ENCODE results near the gene OGG1. TPM values are rescaled to one million over a fixed set of nuclear protein-coding genes. Genes with fewer than 3 reads are reported as not detected.

Gene OGG1
- total RNA-seq, 2 donors from 2014 or later = 22.6 to 38.2 TPM

- no peak for TF ChIP-seq POLR2A (IDR thresholded peaks at IDR 0.05)
- TF ChIP-seq POLR2AphosphoS5 (IDR thresholded peaks at IDR 0.05) = no peak
- no peak for TF ChIP-seq CTCF (IDR thresholded peaks at IDR 0.05)
- Histone ChIP-seq H3K4me1 (replicated peaks) (no peaks in the 10 kb centered on the region), H3K27ac (no peak overlapping the region), H3K4me3 (no peak overlapping the region), H3K27me3 (replicated peaks; ENCODE audit: insufficient read depth) (no peaks in the 10 kb centered on the region), H3K36me3 (no peaks in the 10 kb centered on the region), H3K9me3 (no peaks in the 10 kb centered on the region)
- no peak for DNase-seq (ENCODE audit: low spot score)
- intact Hi-C loops (cut with DNase I) = no loop called here
- 93% methylated on average over 2 of the region's 2 CpGs for WGBS
Observed at GRCh38 chr3:9712415-9712814, 37.3 kb upstream of the OGG1 start.

DNA sequence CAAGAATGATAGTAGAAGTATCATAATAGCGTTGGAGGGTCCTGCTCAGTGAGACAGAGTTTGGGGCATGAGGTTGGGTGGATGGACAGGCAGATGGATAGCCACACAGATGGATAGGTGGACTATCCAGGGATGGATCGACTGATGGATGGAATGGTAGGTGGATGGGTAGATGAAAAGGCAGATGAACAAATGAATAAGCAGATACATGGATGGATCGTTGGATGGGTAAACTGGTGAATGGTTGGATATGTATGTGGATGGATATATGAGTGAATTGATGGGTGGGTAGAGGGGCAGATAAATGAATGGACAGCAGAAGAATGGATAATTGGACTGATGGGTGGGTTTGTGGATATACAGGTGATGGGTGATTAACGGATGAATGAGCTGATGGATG, 36.6 kb upstream of the OGG1 start:
- no peaks in the 10 kb centered on the region for H3K4me1 ChIP-seq (replicated peaks)
- H3K36me3 ChIP-seq = no peaks in the 10 kb centered on the region
- intact Hi-C loops (cut with DNase I) = no loop called here
- WGBS = 89% methylated on average over 4 of the region's 4 CpGs
- no peaks in the 10 kb centered on the region for H3K27me3 ChIP-seq (replicated peaks; ENCODE audit: insufficient read depth)
- TF ChIP-seq POLR2A (IDR thresholded peaks at IDR 0.05) (no peak), CTCF (IDR thresholded peaks at IDR 0.05) (no peak), POLR2AphosphoS5 (IDR thresholded peaks at IDR 0.05) (no peak)
- no peak overlapping the region for H3K4me3 ChIP-seq
- no peak for DNase-seq (ENCODE audit: low spot score)
- no peaks in the 10 kb centered on the region for H3K9me3 ChIP-seq
- no peak overlapping the region for H3K27ac ChIP-seq

DNA sequence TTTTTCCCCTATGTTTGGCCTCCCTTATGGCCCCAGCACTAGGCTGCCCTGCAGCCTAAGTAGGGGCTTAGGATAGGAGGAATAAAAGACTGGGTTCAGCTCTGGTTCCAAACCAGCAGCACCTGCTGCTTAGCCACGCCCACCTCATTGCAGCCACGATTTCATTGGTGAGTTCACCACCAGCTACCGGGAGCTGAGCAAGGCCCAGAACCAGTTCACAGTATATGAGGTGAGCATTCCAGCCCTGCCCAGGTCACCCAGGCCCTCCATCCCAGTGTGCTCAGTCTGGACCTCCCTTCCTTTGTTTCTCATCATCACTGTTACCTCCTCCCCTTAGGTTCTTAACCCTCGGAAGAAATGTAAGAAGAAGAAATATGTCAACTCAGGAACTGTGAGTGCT, 34.6 kb upstream of the OGG1 start:
- no peak overlapping the region for H3K4me3 ChIP-seq
- intact Hi-C loops (cut with DNase I) = no loop called here
- WGBS = 24% methylated on average over 4 of the region's 4 CpGs
- no peaks in the 10 kb centered on the region for H3K9me3 ChIP-seq
- peak overlapping the region in 1 of 2 donors; percentile 38 for H3K27ac ChIP-seq
- H3K36me3 ChIP-seq = no peaks in the 10 kb centered on the region
- H3K4me1 ChIP-seq (replicated peaks) = no peaks in the 10 kb centered on the region
- H3K27me3 ChIP-seq (replicated peaks; ENCODE audit: insufficient read depth) = no peaks in the 10 kb centered on the region
- TF ChIP-seq CTCF (IDR thresholded peaks at IDR 0.05) = no peak
- no peak for TF ChIP-seq POLR2A (IDR thresholded peaks at IDR 0.05)
- no peak for TF ChIP-seq POLR2AphosphoS5 (IDR thresholded peaks at IDR 0.05)
- no peak for DNase-seq (ENCODE audit: low spot score)

GRCh38 chr3:9715764-9716437, 33.9 kb upstream of the OGG1 start:
- WGBS = 16% methylated on average over 6 of the region's 6 CpGs
- intact Hi-C loops (cut with DNase I) = loop anchor here (2.0 kb wide), 1 partner anchor 231 kb away; no protein-coding TSS in a partner anchor
- H3K4me3 ChIP-seq = no peak overlapping the region
- TF ChIP-seq POLR2AphosphoS5 (IDR thresholded peaks at IDR 0.05) = peak; percentile 95
- TF ChIP-seq POLR2A (IDR thresholded peaks at IDR 0.05) = no peak
- TF ChIP-seq CTCF (IDR thresholded peaks at IDR 0.05) = peak; percentile 37 to 92 (median 84)
- peak overlapping the region; percentile 21 to 38 for H3K27ac ChIP-seq
- peak; percentile 85 for DNase-seq (ENCODE audit: low spot score)
- H3K9me3 ChIP-seq = no peaks in the 10 kb centered on the region
- H3K4me1 ChIP-seq (replicated peaks) = no peaks in the 10 kb centered on the region
- no peaks in the 10 kb centered on the region for H3K36me3 ChIP-seq
- H3K27me3 ChIP-seq (replicated peaks; ENCODE audit: insufficient read depth) = no peaks in the 10 kb centered on the region
